Trophoblast cell (in vitro differentiated cells and primary cell): ENCODE data around the gene SPP1.
"Not testable (repeated sequence)": the region's sequence is repeated elsewhere in the genome, so short reads cannot be mapped to it uniquely, and the experiment has no call there.

ENCODE experiments used
- DNase-seq, 2 donors: peaks; one replicate each; pipeline ENCODE4 v3.0.0-alpha.2; 2016
- H2AFZ ChIP-seq: 2 replicates; pipeline ENCODE4 v1.6.1; 2013; ENCODE audit warnings: low read length, moderate library complexity, mild to moderate bottlenecking; ENCODE audit not compliant: insufficient read depth, poor library complexity
- H2AK5ac ChIP-seq: 2 replicates; pipeline ENCODE4 v1.6.1; 2013; ENCODE audit warnings: mild to moderate bottlenecking, low read length
- H2BK120ac ChIP-seq: 2 replicates; pipeline ENCODE4 v1.6.1; 2013; ENCODE audit warnings: low read length, mild to moderate bottlenecking, moderate library complexity; ENCODE audit not compliant: insufficient read depth, poor library complexity
- H2BK12ac ChIP-seq: 2 replicates; pipeline ENCODE4 v1.6.1; 2013; ENCODE audit warnings: mild to moderate bottlenecking, low read length, moderate library complexity
- H2BK5ac ChIP-seq: 2 replicates; pipeline ENCODE4 v1.6.1; 2013; ENCODE audit warnings: low read length, low read depth, moderate library complexity, mild to moderate bottlenecking; ENCODE audit not compliant: poor library complexity
- H3K14ac ChIP-seq: 2 replicates; pipeline ENCODE4 v1.6.1; 2013; ENCODE audit warnings: mild to moderate bottlenecking, low read length
- H3K18ac ChIP-seq: 2 replicates; pipeline ENCODE4 v1.6.1; 2013; ENCODE audit warnings: mild to moderate bottlenecking, low read length
- H3K23ac ChIP-seq: 2 replicates; pipeline ENCODE4 v1.6.1; 2013; ENCODE audit warnings: low read length
- H3K27ac ChIP-seq: 2 replicates; pipeline ENCODE4 v1.5.1; 2013; ENCODE audit warnings: low read depth, mild to moderate bottlenecking, inconsistent platforms, low read length, moderate library complexity
- H3K27me3 ChIP-seq: 2 replicates; pipeline ENCODE4 v1.6.1; 2013; ENCODE audit warnings: inconsistent platforms, mild to moderate bottlenecking, low read length, moderate library complexity; ENCODE audit not compliant: insufficient read depth
- H3K36me3 ChIP-seq, 2 experiments: 1 replicate in 1 of 2; 2 replicates in 1 of 2; pipeline ENCODE4 v1.6.1; 2013; ENCODE audit warnings: low read length in 2 of 2, mild to moderate bottlenecking in 2 of 2, moderate library complexity in 1 of 2; ENCODE audit not compliant: insufficient read depth in 2 of 2, control insufficient read depth in 1 of 2
- H3K4ac ChIP-seq: 2 replicates; pipeline ENCODE4 v1.6.1; 2013; ENCODE audit warnings: low read depth, mild to moderate bottlenecking, low read length, moderate library complexity
- H3K4me1 ChIP-seq, 2 experiments: 1 replicate in 1 of 2; 2 replicates in 1 of 2; pipeline ENCODE4 v1.6.1; 2013; ENCODE audit warnings: low read length in 2 of 2, mild to moderate bottlenecking in 2 of 2, moderate library complexity in 1 of 2; ENCODE audit not compliant: insufficient read depth in 2 of 2, control insufficient read depth in 1 of 2
- H3K4me2 ChIP-seq: 2 replicates; pipeline ENCODE4 v1.6.1; 2013; ENCODE audit warnings: inconsistent platforms, mild to moderate bottlenecking, low read length, moderate library complexity
- H3K4me3 ChIP-seq: 2 replicates; pipeline ENCODE4 v1.5.1; 2013; ENCODE audit warnings: mild to moderate bottlenecking, low read depth, low read length, inconsistent platforms
- H3K79me1 ChIP-seq: one replicate; pipeline ENCODE4 v1.6.1; 2013; ENCODE audit warnings: low read length
- H3K79me2 ChIP-seq: 2 replicates; pipeline ENCODE4 v1.6.1; 2013; ENCODE audit warnings: low read length, mild to moderate bottlenecking; ENCODE audit not compliant: control insufficient read depth, insufficient read depth, poor library complexity
- H3K9ac ChIP-seq: 2 replicates; pipeline ENCODE4 v1.6.1; 2013; ENCODE audit warnings: mild to moderate bottlenecking, low read length
- H3K9me3 ChIP-seq: 2 replicates; pipeline ENCODE4 v1.6.1; 2013; ENCODE audit warnings: low read depth, mild to moderate bottlenecking, control low read depth, inconsistent platforms, low read length; ENCODE audit not compliant: insufficient read depth
- H4K12ac ChIP-seq: 2 replicates; pipeline ENCODE4 v1.6.1; 2013; ENCODE audit warnings: low read depth, mild to moderate bottlenecking, low read length, moderate library complexity
- H4K8ac ChIP-seq: 2 replicates; pipeline ENCODE4 v1.6.1; 2013; ENCODE audit warnings: low read depth, mild to moderate bottlenecking, low read length, moderate library complexity
- H4K91ac ChIP-seq: one replicate; pipeline ENCODE4 v1.6.1; 2013; ENCODE audit warnings: low read depth, mild to moderate bottlenecking, low read length, moderate library complexity
- WGBS: extraction: QIAGEN DNeasy Blood & Tissue Kit; methylation state at CpG from one replicate; pipeline ENCODE4 v1.1.7; 2013; ENCODE audit warnings: missing lambda C conversion rate; ENCODE audit not compliant: insufficient read length, insufficient coverage; ENCODE audit errors: extremely low coverage; 5-methylcytosine and 5-hydroxymethylcytosine counted together

Gene SPP1

DNA sequence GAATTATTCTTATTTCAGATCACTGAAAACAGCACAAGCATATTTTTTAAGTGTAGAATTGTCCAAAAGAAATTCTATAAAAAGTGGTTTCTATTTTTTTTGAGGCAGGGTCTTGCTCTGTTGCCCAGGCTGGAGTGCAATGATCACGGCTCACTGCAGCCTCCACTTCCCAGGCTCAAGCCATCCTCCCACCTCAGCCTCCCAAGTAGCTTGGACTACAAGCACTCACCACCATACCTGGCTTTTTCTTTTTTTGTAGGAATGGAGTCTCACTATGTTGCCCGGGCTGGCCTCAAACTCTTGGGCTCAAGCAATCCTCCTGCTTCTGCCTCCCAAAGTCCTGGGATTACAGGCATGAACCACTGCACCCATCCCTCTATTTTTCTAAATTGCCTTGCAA lies 34.7 kb upstream of the SPP1 start:
- H3K4ac ChIP-seq, H3K4me2 ChIP-seq, H3K23ac ChIP-seq, H2BK12ac ChIP-seq, H2AFZ ChIP-seq, H3K27me3 ChIP-seq, H4K91ac ChIP-seq, H3K36me3 ChIP-seq, H3K27ac ChIP-seq, H3K14ac ChIP-seq, H2BK120ac ChIP-seq, H3K79me1 ChIP-seq, H3K4me1 ChIP-seq, H3K18ac ChIP-seq, DNase-seq, H3K4me3 ChIP-seq, H4K12ac ChIP-seq, H3K79me2 ChIP-seq, H3K9me3 ChIP-seq, H2AK5ac ChIP-seq, H2BK5ac ChIP-seq, H3K9ac ChIP-seq, H4K8ac ChIP-seq: not testable (repeated sequence)
- no CpG with 5 or more reads among the region's 2 CpGs for WGBS

GRCh38 chr4:87941537-87942392 lies 33.7 kb upstream of the SPP1 start:
- Histone ChIP-seq H3K4me1 (no peaks in the 10 kb centered on the region), H2AK5ac (no peak overlapping the region), H3K14ac (no peak overlapping the region), H3K79me1 (no peaks in the 10 kb centered on the region), H3K27ac (no peak overlapping the region), H3K9ac (no peak overlapping the region), H2BK5ac (no peak overlapping the region), H3K23ac (no peak overlapping the region), H3K27me3 (no peaks in the 10 kb centered on the region), H3K4me3 (no peak overlapping the region), H3K36me3 (no peaks in the 10 kb centered on the region), H3K79me2 (no peaks in the 10 kb centered on the region), H3K4me2 (no peak overlapping the region), H4K12ac (no peak overlapping the region), H2AFZ (no peak overlapping the region), H2BK12ac (no peak overlapping the region), H3K18ac (no peak overlapping the region), H4K91ac (no peak overlapping the region), H2BK120ac (no peak overlapping the region), H4K8ac (no peak overlapping the region), H3K9me3 (no peaks in the 10 kb centered on the region), H3K4ac (no peak overlapping the region)
- DNase-seq = no peak
- no CpG with 5 or more reads among the region's 5 CpGs for WGBS

DNA sequence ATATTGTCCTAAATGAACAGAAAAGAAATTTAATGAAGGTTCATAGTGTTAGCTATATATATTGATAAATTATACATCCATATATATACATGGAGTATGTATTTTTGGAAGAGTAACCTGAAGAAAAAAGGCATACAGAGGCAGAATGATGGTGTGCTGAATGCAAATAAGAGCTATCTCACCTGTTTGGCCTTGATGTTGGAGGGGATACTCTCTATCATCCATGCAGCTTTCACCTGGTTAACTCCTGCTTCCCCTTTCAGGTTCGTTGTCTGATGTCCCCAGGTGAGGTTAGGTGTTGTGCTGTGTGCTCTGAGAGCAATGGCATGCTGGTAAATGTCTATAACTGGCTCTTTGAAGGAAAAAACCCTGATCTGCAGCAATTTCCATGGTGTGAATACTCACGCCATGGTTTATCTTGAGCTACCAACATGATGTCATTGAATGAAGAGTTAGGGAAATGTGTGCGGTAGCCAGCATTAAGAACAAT lies 31.8 kb upstream of the SPP1 start:
- H3K4me1 ChIP-seq = no peaks in the 10 kb centered on the region
- no peak overlapping the region for H4K12ac ChIP-seq
- no peak overlapping the region for H4K8ac ChIP-seq
- no peak overlapping the region for H3K9ac ChIP-seq
- H3K79me2 ChIP-seq = no peaks in the 10 kb centered on the region
- no peaks in the 10 kb centered on the region for H3K9me3 ChIP-seq
- no peaks in the 10 kb centered on the region for H3K36me3 ChIP-seq
- no peaks in the 10 kb centered on the region for H3K27me3 ChIP-seq
- no peak overlapping the region for H4K91ac ChIP-seq
- H3K14ac ChIP-seq = no peak overlapping the region
- no peak overlapping the region for H2BK12ac ChIP-seq
- H3K4me3 ChIP-seq = no peak overlapping the region
- H2BK5ac ChIP-seq = no peak overlapping the region
- no peak overlapping the region for H3K18ac ChIP-seq
- DNase-seq = no peak
- H3K4ac ChIP-seq = no peak overlapping the region
- no CpG with 5 or more reads among the region's 3 CpGs for WGBS
- no peaks in the 10 kb centered on the region for H3K79me1 ChIP-seq
- H2AFZ ChIP-seq = no peak overlapping the region
- no peak overlapping the region for H3K4me2 ChIP-seq
- no peak overlapping the region for H3K27ac ChIP-seq
- H2AK5ac ChIP-seq = no peak overlapping the region
- peak overlapping the region; percentile 100 for H3K23ac ChIP-seq
- H2BK120ac ChIP-seq = no peak overlapping the region

GRCh38 chr4:87944967-87945366 lies 30.5 kb upstream of the SPP1 start:
- no peak overlapping the region for H2BK120ac ChIP-seq
- no peak overlapping the region for H3K14ac ChIP-seq
- no peak overlapping the region for H4K91ac ChIP-seq
- H3K4me2 ChIP-seq = no peak overlapping the region
- H2AK5ac ChIP-seq = no peak overlapping the region
- no peaks in the 10 kb centered on the region for H3K9me3 ChIP-seq
- H3K23ac ChIP-seq = no peak overlapping the region
- H3K27ac ChIP-seq = no peak overlapping the region
- no peak overlapping the region for H3K4me3 ChIP-seq
- H4K12ac ChIP-seq = no peak overlapping the region
- no peaks in the 10 kb centered on the region for H3K36me3 ChIP-seq
- DNase-seq = no peak
- no peaks in the 10 kb centered on the region for H3K27me3 ChIP-seq
- no peaks in the 10 kb centered on the region for H3K4me1 ChIP-seq
- no peak overlapping the region for H2AFZ ChIP-seq
- H2BK5ac ChIP-seq = no peak overlapping the region
- no peak overlapping the region for H3K18ac ChIP-seq
- no peaks in the 10 kb centered on the region for H3K79me2 ChIP-seq
- no peak overlapping the region for H3K4ac ChIP-seq
- no peak overlapping the region for H2BK12ac ChIP-seq
- no peaks in the 10 kb centered on the region for H3K79me1 ChIP-seq
- H3K9ac ChIP-seq = no peak overlapping the region
- H4K8ac ChIP-seq = no peak overlapping the region
- 100% methylated on average over 3 of the region's 8 CpGs for WGBS
